ENCODE measurements around the gene GCSAML. TPM values are rescaled to one million over a fixed set of nuclear protein-coding genes. Genes with fewer than 3 reads are reported as not detected.
"Not testable (repeated sequence)": the region's sequence is repeated elsewhere in the genome, so short reads cannot be mapped to it uniquely, and the experiment has no call there.

The GCSAML gene
- total RNA-seq, result not detected

DNA sequence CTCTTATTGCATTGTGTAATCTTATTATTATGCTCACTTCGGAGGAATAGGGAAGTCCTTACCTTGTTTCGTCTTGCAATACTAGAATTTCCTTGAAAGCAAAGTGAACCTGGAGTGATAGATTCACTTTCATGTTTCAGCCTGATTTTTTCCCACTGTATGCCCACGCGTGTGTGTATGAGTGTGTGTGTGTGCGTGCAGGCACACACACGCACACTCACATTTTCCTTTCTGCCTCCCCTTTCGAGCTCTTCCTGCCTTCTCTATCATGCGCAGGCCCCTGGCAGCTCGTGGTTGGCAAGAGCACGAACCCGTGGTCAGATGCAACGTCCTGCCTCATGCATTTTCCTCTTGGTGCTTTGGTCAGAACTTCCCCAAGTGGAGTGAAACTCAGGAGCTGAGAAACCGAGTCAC, at the start of gene GCSAML:
GCSAML (plus strand) TSS at position 366 of the 414 bp plus-strand sequence. CDS start 58 bp downstream, outside the sequence.
- peaks cover 5% of the 10 kb centered on the region for H3K4me1 Mint-ChIP-seq
- no peak for ATAC-seq
- H3K27ac Mint-ChIP-seq, result no peak within 1 kb of the TSS

DNA sequence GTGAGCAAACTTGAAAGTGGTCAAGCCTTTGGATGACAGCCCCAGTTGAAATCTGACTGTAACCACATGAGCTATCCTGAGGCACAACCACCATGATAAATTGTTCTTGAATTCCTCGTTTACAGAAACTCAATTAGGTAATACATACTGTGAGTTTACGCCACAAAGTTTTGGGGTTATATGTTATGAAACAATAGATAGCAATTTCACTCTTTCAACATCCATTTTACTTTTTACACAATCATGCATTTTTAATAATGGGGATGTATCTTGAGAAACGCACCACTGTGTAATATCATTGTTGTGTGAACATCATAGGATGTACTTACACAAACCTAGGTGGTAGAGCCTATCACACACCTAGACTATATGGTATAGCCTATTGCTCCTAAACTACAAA, 48.1 kb upstream of the GCSAML start:
- Mint-ChIP-seq H3K27me3 (peaks cover 8% of the 10 kb centered on the region), H3K4me3 (no peak overlapping the region), H3K4me1 (no peaks in the 10 kb centered on the region), H3K36me3 (no peaks in the 10 kb centered on the region), H3K9me3 (ENCODE audit: low read depth) (no peaks in the 10 kb centered on the region), H3K27ac (no peak overlapping the region)
- CTCF ChIA-PET, result interaction anchor here (1.9 kb wide), 1 partner anchor 128 kb away, joined by 4 read pairs; no protein-coding TSS in a partner anchor
- ATAC-seq (no peak), DNase-seq (no peak)

More for the DNA sequence above, at the start of gene GCSAML:
- no peak for DNase-seq
- no peaks in the 10 kb centered on the region for H3K9me3 Mint-ChIP-seq (ENCODE audit: low read depth)
- no peaks in the 10 kb centered on the region for H3K36me3 Mint-ChIP-seq
- H3K27me3 Mint-ChIP-seq, result peaks cover 10% of the 10 kb centered on the region
- H3K4me3 Mint-ChIP-seq, result no peak within 1 kb of the TSS
- CTCF ChIA-PET, result no interaction called here

- ATAC-seq (no peak), DNase-seq (no peak)
- no peaks in the 10 kb centered on the region for H3K9me3 Mint-ChIP-seq (ENCODE audit: low read depth)
- H3K27me3 Mint-ChIP-seq, result peaks cover 3% of the 10 kb centered on the region
- CTCF ChIA-PET, result no interaction called here
- no peak overlapping the region for H3K4me3 Mint-ChIP-seq
- H3K27ac Mint-ChIP-seq, result no peak overlapping the region
- H3K36me3 Mint-ChIP-seq, result no peaks in the 10 kb centered on the region
- no peaks in the 10 kb centered on the region for H3K4me1 Mint-ChIP-seq
Observed at GRCh38 chr1:247506831-247507230, 42.1 kb upstream of the GCSAML start.

DNA sequence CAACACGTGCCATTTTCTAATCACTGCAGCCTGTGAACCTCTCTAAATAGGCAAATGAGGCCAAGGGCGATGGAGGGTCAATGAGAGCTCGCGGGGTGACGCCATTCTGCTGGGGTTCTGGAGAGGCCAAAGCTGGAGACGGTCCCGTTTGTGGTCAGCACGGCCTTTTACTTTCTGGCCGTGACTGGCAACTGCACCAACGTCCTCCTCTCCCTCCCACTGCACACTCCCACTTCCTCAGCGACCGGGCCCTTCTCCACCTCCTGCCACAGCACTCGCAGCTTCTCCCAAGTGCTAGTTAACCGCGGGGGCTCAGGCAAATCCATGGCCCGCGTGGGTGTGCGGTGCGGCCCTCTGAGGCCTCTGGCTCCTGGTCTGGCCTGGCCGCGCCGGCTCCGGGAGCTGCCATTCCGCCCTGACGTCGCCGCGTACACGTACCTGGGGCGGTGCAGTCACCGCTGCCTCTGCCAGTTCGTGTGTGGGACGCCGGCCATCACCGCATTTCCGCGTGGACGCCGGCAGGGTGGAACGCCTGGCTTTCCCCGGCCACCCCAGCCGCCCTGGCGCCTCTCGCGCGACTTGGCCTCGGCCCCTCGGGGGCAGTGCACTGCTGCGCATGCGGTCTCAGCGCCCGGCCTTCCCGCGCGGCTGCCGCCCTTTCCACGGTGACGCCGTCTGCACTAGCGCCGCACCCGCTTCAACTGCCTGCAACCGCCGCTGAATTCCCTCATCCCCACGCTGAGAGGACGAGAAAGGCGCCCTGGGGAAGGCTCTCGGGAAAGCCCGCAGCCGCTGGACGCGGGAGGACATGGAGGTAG, 30.9 kb upstream of the GCSAML start:
- Mint-ChIP-seq H3K27me3 (no peaks in the 10 kb centered on the region), H3K27ac (no peak overlapping the region), H3K36me3 (no peaks in the 10 kb centered on the region), H3K4me3 (no peak overlapping the region), H3K4me1 (no peaks in the 10 kb centered on the region), H3K9me3 (ENCODE audit: low read depth) (no peaks in the 10 kb centered on the region)
- CTCF ChIA-PET, result interaction anchor here (1.4 kb wide), 1 partner anchor 32 kb away, joined by 3 read pairs; no protein-coding TSS in a partner anchor
- no peak for ATAC-seq
- DNase-seq, result no peak

DNA sequence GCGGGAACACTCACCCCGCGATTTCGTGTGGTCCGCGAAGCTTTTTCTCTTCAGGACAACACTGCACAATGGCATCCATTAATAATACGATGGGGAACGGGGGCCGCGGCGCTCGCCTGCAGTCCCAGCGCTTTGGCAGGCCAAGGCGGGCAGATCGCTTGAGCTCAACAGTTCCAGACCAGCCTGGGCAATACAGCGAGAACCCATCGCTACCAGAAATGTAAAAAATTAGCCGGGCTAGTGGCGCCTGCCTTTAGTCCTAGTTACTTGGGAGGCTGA, 30.4 kb upstream of the GCSAML start:
- no peak for ATAC-seq
- no peaks in the 10 kb centered on the region for H3K9me3 Mint-ChIP-seq (ENCODE audit: low read depth)
- no peak overlapping the region for H3K4me3 Mint-ChIP-seq
- no peak for DNase-seq
- H3K36me3 Mint-ChIP-seq, result no peaks in the 10 kb centered on the region
- no peaks in the 10 kb centered on the region for H3K27me3 Mint-ChIP-seq
- CTCF ChIA-PET, result no interaction called here
- H3K4me1 Mint-ChIP-seq, result no peaks in the 10 kb centered on the region
- no peak overlapping the region for H3K27ac Mint-ChIP-seq

DNA sequence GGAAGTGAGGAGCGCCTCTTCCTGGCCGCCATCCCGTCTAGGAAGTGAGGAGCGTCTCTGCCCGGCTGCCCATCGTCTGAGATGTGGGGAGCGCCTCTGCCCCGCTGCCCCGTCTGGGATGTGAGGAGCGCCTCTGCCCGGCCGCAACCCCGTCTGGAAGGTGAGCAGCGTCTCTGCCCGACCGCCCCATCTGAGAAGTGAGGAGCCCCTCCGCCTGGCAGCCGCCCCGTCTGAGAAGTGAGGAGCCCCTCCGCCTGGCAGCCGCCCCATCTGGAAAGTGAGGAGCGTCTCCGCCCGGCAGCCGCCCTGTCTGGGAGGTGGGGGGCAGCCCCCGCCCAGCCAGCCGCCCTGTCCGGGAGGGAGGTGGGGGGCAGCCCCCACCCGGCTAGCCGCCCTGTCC, 27.0 kb upstream of the GCSAML start:
- H3K9me3 Mint-ChIP-seq (ENCODE audit: low read depth); H3K27ac Mint-ChIP-seq; H3K4me3 Mint-ChIP-seq; H3K4me1 Mint-ChIP-seq; H3K27me3 Mint-ChIP-seq; H3K36me3 Mint-ChIP-seq; ATAC-seq; DNase-seq; CTCF ChIA-PET: not testable (repeated sequence)

DNA sequence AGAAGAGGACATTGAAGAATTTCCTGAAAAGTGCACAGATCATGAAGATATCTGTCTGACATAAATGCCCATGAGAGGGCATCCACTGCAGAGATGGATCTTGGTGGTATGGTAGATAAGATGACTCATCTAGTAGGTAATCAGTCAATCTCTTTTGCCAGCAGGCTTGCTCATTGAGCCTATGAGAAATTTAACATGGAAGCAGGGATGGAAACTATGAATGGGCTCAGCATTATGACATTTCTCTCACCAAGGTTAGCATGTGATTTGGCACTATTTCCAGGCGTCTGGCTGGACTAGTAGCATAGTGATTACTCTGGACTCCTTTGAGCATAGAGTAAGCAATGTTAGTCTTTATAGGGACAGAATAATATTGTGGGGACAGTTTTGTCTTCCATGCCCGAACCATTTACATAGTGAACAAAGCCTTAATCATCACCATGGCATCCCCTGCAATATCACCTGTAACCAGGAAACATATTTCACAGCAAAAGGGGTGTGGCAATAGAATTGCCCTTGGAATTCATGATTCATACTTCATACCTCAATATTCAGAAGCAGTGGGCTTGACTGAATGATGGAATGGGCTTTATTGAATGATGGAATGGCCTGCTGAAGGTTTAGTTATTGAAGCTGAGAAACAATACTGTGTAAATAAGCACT, 20.0 kb upstream of the GCSAML start:
- Mint-ChIP-seq H3K9me3 (ENCODE audit: low read depth) (no peaks in the 10 kb centered on the region), H3K36me3 (no peaks in the 10 kb centered on the region), H3K27ac (no peak overlapping the region), H3K4me1 (no peaks in the 10 kb centered on the region), H3K4me3 (no peak overlapping the region), H3K27me3 (peaks cover 7% of the 10 kb centered on the region)
- CTCF ChIA-PET, result no interaction called here
- ATAC-seq, result no peak
- no peak for DNase-seq

- no peak overlapping the region for H3K4me3 Mint-ChIP-seq
- ATAC-seq (no peak), DNase-seq (no peak)
- CTCF ChIA-PET, result no interaction called here
- H3K27ac Mint-ChIP-seq, result no peak overlapping the region
- H3K9me3 Mint-ChIP-seq (ENCODE audit: low read depth), result no peaks in the 10 kb centered on the region
- peaks cover 7% of the 10 kb centered on the region for H3K27me3 Mint-ChIP-seq
- no peaks in the 10 kb centered on the region for H3K4me1 Mint-ChIP-seq
- H3K36me3 Mint-ChIP-seq, result no peaks in the 10 kb centered on the region
Observed at GRCh38 chr1:247529771-247530355, 19.1 kb upstream of the GCSAML start.

GRCh38 chr1:247530785-247531184, 18.1 kb upstream of the GCSAML start:
- ATAC-seq, result no peak
- Mint-ChIP-seq H3K36me3 (no peaks in the 10 kb centered on the region), H3K4me3 (no peak overlapping the region), H3K27me3 (peaks cover 7% of the 10 kb centered on the region), H3K27ac (no peak overlapping the region), H3K4me1 (no peaks in the 10 kb centered on the region), H3K9me3 (ENCODE audit: low read depth) (no peaks in the 10 kb centered on the region)
- CTCF ChIA-PET, result interaction anchor here (0.6 kb wide), 1 partner anchor 158 kb away, joined by 3 read pairs; no protein-coding TSS in a partner anchor
- DNase-seq, result no peak

- H3K4me3 Mint-ChIP-seq, result no peak overlapping the region
- DNase-seq (no peak), ATAC-seq (no peak)
- CTCF ChIA-PET, result no interaction called here
- peaks cover 7% of the 10 kb centered on the region for H3K27me3 Mint-ChIP-seq
- no peaks in the 10 kb centered on the region for H3K9me3 Mint-ChIP-seq (ENCODE audit: low read depth)
- no peak overlapping the region for H3K27ac Mint-ChIP-seq
- H3K4me1 Mint-ChIP-seq, result no peaks in the 10 kb centered on the region
- no peaks in the 10 kb centered on the region for H3K36me3 Mint-ChIP-seq
Observed at GRCh38 chr1:247531937-247532336, 17.0 kb upstream of the GCSAML start.

DNA sequence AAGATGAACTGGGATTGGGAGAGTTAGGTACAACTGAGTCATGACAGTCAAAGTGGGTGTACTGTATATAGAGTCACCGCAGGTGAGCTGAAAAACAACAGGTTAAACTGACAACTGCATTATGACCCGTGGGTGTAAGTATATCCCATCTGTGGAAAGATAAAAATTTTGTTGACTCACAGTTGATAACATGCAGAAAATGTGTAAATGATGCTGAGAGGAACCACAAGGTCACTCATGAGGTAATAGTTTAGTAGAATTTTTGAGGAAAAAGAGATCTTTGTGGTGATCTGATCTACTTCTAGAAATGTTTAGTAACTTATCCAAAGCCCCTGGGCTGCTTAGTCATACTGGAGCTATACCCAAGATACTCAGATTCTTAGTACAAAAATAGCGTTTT, 13.5 kb upstream of the GCSAML start:
- no peak for ATAC-seq
- Mint-ChIP-seq H3K4me3 (no peak overlapping the region), H3K36me3 (no peaks in the 10 kb centered on the region), H3K4me1 (no peaks in the 10 kb centered on the region), H3K9me3 (ENCODE audit: low read depth) (no peaks in the 10 kb centered on the region), H3K27me3 (peaks cover 2% of the 10 kb centered on the region), H3K27ac (no peak overlapping the region)
- CTCF ChIA-PET, result no interaction called here
- DNase-seq, result no peak

GRCh38 chr1:247536340-247536739, 12.6 kb upstream of the GCSAML start, which contains the start of gene OR2C3:
TSS of gene OR2C3 (minus strand) at chr1:247536440. CDS start at chr1:247532511, 3,929 bp downstream.
- H3K27ac Mint-ChIP-seq, result no peak within 1 kb of the TSS
- H3K9me3 Mint-ChIP-seq (ENCODE audit: low read depth), result no peaks in the 10 kb centered on the region
- H3K4me1 Mint-ChIP-seq, result no peaks in the 10 kb centered on the region
- CTCF ChIA-PET, result no interaction called here
- H3K36me3 Mint-ChIP-seq, result no peaks in the 10 kb centered on the region
- DNase-seq (no peak), ATAC-seq (no peak)
- peaks cover 2% of the 10 kb centered on the region for H3K27me3 Mint-ChIP-seq
- no peak within 1 kb of the TSS for H3K4me3 Mint-ChIP-seq

DNA sequence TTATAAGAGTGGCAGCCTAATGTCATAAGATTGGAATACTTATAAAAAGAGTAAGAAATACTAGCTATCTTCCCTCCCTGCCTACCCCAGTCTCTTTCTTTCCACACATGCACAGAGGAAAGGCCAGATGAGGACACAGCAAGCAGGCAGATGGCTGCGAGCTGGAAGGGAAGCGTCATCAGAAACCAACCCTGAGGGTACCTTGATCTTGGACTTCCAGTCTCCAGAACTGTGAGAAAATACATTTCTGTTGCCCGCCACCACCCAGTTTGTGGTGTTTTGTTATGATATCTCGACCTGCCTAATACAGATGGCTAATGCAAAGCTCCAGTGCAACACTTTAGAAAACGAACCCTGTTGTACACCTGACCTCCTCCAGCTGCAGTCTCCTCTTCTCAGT, 10.4 kb upstream of the GCSAML start:
- no peaks in the 10 kb centered on the region for H3K36me3 Mint-ChIP-seq
- H3K4me1 Mint-ChIP-seq, result no peaks in the 10 kb centered on the region
- DNase-seq, result no peak
- no peak overlapping the region for H3K27ac Mint-ChIP-seq
- CTCF ChIA-PET, result interaction anchor here (1.1 kb wide), 1 partner anchor 166 kb away, joined by 3 read pairs; no protein-coding TSS in a partner anchor
- H3K27me3 Mint-ChIP-seq, result peaks cover 6% of the 10 kb centered on the region
- H3K9me3 Mint-ChIP-seq (ENCODE audit: low read depth), result no peaks in the 10 kb centered on the region
- ATAC-seq, result no peak
- H3K4me3 Mint-ChIP-seq, result no peak overlapping the region

DNA sequence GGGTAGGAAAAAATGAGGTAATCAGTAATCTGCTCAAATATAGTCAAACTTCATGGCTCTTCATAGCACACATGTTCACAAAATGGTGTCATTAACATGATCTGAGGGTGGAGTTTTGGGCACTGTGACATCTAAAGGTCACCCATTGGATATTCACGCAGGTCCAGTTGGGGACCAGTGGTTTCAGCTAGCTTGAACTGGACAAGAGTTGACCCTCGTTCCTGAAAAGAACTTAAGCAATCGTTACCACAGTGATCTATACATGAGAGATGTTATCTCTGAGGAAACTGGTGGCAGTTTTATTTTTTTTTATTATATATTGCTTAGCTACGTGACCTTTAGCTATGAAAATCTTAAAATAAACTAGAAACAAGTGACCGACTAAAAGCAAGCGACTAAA, 9.7 kb upstream of the GCSAML start:
- no peaks in the 10 kb centered on the region for H3K36me3 Mint-ChIP-seq
- H3K4me3 Mint-ChIP-seq, result no peak overlapping the region
- H3K27ac Mint-ChIP-seq, result no peak overlapping the region
- peaks cover 6% of the 10 kb centered on the region for H3K27me3 Mint-ChIP-seq
- ATAC-seq (no peak), DNase-seq (no peak)
- CTCF ChIA-PET, result interaction anchor here (1.1 kb wide), 1 partner anchor 166 kb away, joined by 3 read pairs; no protein-coding TSS in a partner anchor
- no peaks in the 10 kb centered on the region for H3K4me1 Mint-ChIP-seq
- H3K9me3 Mint-ChIP-seq (ENCODE audit: low read depth), result no peaks in the 10 kb centered on the region

All from activated CD8-positive, alpha-beta memory T cell treated with anti-CD3 and anti-CD28 coated beads, Interleukin-2, amount 10 ng/mL, durations not matched to agents 7 days and 5 days (primary cell).